ENCODE results near the gene MYRIP. TPM values are rescaled to one million over a fixed set of nuclear protein-coding genes. Genes with fewer than 3 reads are reported as not detected.

MYRIP gene
- total RNA-seq, 1 donor from 2014 or later: 5.9 TPM

DNA sequence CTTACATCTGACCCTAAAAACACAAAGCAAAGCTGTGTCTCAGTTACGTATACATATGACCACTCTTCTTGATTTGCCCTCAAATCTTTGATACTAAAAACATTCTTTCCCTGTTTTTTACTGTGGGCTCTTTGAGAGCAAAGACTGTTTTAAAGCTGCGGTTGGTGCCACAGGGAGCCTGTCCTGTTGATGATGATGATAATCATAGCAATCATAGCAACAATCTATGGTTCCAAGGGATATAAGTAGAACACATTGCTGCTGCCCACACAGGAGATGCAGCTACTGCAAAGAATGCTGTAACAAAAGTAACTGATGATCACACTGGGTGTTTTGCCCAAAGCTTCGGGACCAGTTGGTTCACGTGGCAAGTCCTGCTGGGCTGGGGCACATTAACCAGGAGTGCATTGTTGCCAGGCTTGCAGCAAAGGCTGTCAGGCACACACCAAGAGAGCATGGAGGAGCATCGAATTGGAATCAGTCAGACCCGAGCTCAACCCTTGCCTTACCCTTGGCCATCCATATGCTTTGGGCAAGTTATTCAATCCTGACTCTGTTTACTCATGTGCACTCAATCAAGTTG lies 368.7 kb downstream of the MYRIP start:
- DNase-seq: no peak
- Histone ChIP-seq H3K27me3 (no peaks in the 10 kb centered on the region), H3K4me1 (no peaks in the 10 kb centered on the region), H3K9me3 (no peaks in the 10 kb centered on the region), H3K27ac (no peak overlapping the region), H3K36me3 (no peaks in the 10 kb centered on the region), H3K4me3 (no peak overlapping the region)
- TF ChIP-seq, protein P1, sequence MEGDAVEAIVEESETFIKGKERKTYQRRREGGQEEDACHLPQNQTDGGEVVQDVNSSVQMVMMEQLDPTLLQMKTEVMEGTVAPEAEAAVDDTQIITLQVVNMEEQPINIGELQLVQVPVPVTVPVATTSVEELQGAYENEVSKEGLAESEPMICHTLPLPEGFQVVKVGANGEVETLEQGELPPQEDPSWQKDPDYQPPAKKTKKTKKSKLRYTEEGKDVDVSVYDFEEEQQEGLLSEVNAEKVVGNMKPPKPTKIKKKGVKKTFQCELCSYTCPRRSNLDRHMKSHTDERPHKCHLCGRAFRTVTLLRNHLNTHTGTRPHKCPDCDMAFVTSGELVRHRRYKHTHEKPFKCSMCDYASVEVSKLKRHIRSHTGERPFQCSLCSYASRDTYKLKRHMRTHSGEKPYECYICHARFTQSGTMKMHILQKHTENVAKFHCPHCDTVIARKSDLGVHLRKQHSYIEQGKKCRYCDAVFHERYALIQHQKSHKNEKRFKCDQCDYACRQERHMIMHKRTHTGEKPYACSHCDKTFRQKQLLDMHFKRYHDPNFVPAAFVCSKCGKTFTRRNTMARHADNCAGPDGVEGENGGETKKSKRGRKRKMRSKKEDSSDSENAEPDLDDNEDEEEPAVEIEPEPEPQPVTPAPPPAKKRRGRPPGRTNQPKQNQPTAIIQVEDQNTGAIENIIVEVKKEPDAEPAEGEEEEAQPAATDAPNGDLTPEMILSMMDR (IDR thresholded peaks at IDR 0.05): no peak
- no peak for ATAC-seq
- intact Hi-C loops (cut with DNase I): loop anchor here (10.0 kb wide), 1 partner anchor 473 kb away; no protein-coding TSS in a partner anchor

DNA sequence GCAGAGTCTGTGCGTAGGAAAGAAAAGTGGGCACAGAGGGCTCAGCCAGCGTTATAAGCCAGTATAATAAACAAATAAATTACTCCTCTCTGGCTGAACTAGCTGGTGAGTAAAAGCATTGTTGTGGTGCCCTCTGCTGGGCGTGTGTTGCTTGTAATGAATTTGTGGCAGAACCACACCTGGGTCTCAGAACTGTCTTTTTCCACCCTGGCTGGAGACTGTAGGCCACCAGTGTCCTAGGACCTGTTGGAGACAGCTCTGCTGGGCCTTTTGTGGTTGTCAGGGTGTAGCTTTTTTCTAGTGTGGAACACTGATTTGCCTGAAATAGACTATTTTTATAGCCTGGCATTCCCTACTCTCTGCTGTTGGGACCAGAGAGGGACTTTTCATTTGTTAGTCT lies 369.6 kb downstream of the MYRIP start:
- ATAC-seq: peak; percentile 77
- no peaks in the 10 kb centered on the region for H3K4me1 ChIP-seq

DNA sequence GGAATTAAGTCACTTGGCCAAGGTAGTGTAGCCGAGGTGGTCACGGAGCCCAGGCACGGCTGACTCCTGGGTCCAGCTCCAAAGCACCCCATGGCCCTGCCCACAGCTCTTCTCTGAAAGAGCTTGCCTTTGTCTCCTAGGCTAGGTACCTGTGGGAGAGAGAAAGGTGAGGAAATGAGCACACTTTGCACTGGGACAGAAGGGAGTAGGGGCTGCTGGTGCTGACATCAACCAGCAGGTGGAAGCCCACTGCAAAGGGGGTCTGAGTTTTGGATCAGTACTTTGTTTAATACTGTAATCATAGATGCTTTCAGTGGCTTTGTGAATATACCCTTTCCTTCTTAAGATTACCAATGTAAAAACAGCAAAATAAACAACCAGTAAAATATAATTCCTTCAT lies 371.8 kb downstream of the MYRIP start:
- Histone ChIP-seq H3K27me3 (no peaks in the 10 kb centered on the region), H3K4me1 (no peaks in the 10 kb centered on the region), H3K9me3 (no peaks in the 10 kb centered on the region), H3K36me3 (no peaks in the 10 kb centered on the region), H3K4me3 (no peak overlapping the region), H3K27ac (no peak overlapping the region)
- ATAC-seq: no peak
- no peak for DNase-seq
- intact Hi-C loops (cut with DNase I): no loop called here
- TF ChIP-seq, protein P1 (IDR thresholded peaks at IDR 0.05): no peak

More for the DNA sequence above, 369.6 kb downstream of the MYRIP start:
- intact Hi-C loops (cut with DNase I): loop anchor here (10.0 kb wide), 1 partner anchor 474 kb away; no protein-coding TSS in a partner anchor
- Histone ChIP-seq H3K9me3 (no peaks in the 10 kb centered on the region), H3K27ac (no peak overlapping the region), H3K27me3 (no peaks in the 10 kb centered on the region), H3K36me3 (no peaks in the 10 kb centered on the region), H3K4me3 (no peak overlapping the region)
- peak; percentile 74 for DNase-seq
- TF ChIP-seq, protein P1 (IDR thresholded peaks at IDR 0.05): peak; percentile 75

DNA sequence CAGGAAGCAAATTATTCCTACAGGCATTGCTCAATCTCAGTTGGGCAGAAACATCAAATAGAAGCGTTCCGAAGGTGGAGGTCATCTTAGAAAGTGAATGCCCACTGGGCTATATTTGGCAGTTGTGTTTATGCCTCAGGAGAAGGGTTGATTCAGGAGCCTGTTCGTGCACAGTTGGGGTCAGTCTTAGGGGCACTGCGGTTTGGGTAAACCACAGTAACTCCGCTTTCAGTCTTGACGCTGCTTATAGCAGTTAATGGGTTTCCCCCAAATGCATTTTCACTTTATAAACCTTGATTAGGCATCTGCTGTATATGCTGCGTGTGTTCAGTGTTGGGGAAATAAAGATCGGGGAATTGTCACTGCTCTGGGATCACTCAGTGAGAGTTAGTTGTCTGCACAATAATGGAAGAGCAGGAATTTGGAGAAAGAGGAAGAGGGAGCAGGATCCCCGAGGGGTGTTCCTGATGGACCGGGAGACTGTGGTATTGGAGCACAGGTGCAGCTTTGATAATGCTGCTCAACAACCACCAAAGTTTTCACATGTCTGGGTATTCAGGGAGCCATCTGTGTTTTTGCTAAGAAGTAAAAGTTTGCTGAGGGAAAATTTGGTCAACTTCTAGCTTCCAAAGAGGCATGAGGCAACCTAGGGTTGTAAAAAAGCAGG lies 375.8 kb downstream of the MYRIP start:
- DNase-seq (no peak), ATAC-seq (no peak)
- intact Hi-C loops (cut with DNase I): no loop called here
- Histone ChIP-seq H3K4me1 (no peaks in the 10 kb centered on the region), H3K27me3 (no peaks in the 10 kb centered on the region), H3K36me3 (no peaks in the 10 kb centered on the region), H3K27ac (no peak overlapping the region), H3K4me3 (no peak overlapping the region), H3K9me3 (no peaks in the 10 kb centered on the region)
- TF ChIP-seq, protein P1 (IDR thresholded peaks at IDR 0.05): no peak

DNA sequence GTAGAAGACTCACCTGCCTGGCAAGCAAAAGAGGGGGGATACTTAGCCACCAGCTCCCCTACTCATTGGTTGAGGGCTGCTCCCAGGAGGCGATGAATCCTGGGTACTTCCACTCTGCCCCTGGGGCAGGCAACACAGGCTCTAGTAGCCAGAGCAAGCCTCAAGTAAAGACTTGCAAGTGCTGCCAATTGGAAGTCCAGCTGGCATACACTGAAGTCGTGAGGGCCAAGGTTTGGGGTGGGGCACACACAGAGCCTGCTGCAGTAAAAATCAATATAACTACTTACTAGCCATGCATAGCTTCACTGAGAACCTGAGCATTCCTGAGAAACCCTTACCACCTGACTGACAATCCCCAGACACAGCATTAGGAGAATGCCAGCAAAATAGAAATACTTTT lies 377.1 kb downstream of the MYRIP start:
- ATAC-seq: no peak
- intact Hi-C loops (cut with DNase I): no loop called here

More for the DNA sequence above, 377.1 kb downstream of the MYRIP start:
- no peak for DNase-seq
- Histone ChIP-seq H3K4me1 (no peaks in the 10 kb centered on the region), H3K27me3 (no peaks in the 10 kb centered on the region), H3K27ac (no peak overlapping the region), H3K4me3 (no peak overlapping the region), H3K36me3 (no peaks in the 10 kb centered on the region), H3K9me3 (no peaks in the 10 kb centered on the region)
- TF ChIP-seq, protein P1 (IDR thresholded peaks at IDR 0.05): no peak

Data from upper lobe of right lung (tissue), 1 donor.